Spinal cord (tissue), 10 donors: Measurements from ENCODE around the gene WWOX. TPM values are rescaled to one million over a fixed set of nuclear protein-coding genes. Genes with fewer than 3 reads are reported as not detected.

Experiments used
- DNase-seq, 6 donors: peaks; one replicate each; pipeline versions ENCODE4 v3.0.0 to v3.0.0-alpha.2; 2013 to 2015; ENCODE audit warnings: low spot score in 6 of 6, low read depth in 4 of 6
- H3K27ac ChIP-seq: one replicate; pipeline ENCODE4 v1.5.1; 2013; ENCODE audit warnings: low read depth, low read length, control low read depth
- H3K27me3 ChIP-seq: one replicate; pipeline ENCODE4 v1.6.1; 2013; ENCODE audit warnings: low read length; ENCODE audit not compliant: control insufficient read depth, insufficient read depth
- H3K36me3 ChIP-seq: one replicate; pipeline ENCODE4 v1.6.1; 2013; ENCODE audit warnings: low read length; ENCODE audit not compliant: control insufficient read depth, insufficient read depth
- H3K4me1 ChIP-seq: one replicate; pipeline ENCODE4 v1.6.1; 2013; ENCODE audit warnings: low read length; ENCODE audit not compliant: control insufficient read depth, insufficient read depth
- H3K4me3 ChIP-seq: one replicate; pipeline ENCODE4 v1.5.1; 2013; ENCODE audit warnings: low read depth, low read length, control low read depth
- H3K9me3 ChIP-seq: one replicate; pipeline ENCODE4 v1.6.1; 2013; ENCODE audit warnings: low read length; ENCODE audit not compliant: control insufficient read depth, insufficient read depth
- WGBS: methylation state at CpG from one replicate; pipeline ENCODE4 v1.1.5; 2013; ENCODE audit warnings: missing lambda C conversion rate; ENCODE audit not compliant: insufficient coverage; 5-methylcytosine and 5-hydroxymethylcytosine counted together
- polyA plus RNA-seq, 2 donors: library from polyadenylated mRNA; unstranded; fragments of 120-200 nt; gene quantifications; one replicate each; pipeline ENCODE4 v1.2.1, GENCODE V29; 2013; ENCODE audit not compliant: insufficient read length in 2 of 2
- total RNA-seq, 2 donors: library from RNA; depleted of rRNA in 1 of 2; stranded (reverse); fragments of 120-200 nt in 1 of 2; fragments of >200 nt in 1 of 2; gene quantifications; one replicate each; pipeline versions ENCODE4 v1.2.3 to v1.2.4, GENCODE V29; 2013 to 2014
- donor health status: healthy.

Gene WWOX
- total and polyA plus RNA-seq, 4 donors, result 27.5 to 51.5 (median 32.5) TPM

DNA sequence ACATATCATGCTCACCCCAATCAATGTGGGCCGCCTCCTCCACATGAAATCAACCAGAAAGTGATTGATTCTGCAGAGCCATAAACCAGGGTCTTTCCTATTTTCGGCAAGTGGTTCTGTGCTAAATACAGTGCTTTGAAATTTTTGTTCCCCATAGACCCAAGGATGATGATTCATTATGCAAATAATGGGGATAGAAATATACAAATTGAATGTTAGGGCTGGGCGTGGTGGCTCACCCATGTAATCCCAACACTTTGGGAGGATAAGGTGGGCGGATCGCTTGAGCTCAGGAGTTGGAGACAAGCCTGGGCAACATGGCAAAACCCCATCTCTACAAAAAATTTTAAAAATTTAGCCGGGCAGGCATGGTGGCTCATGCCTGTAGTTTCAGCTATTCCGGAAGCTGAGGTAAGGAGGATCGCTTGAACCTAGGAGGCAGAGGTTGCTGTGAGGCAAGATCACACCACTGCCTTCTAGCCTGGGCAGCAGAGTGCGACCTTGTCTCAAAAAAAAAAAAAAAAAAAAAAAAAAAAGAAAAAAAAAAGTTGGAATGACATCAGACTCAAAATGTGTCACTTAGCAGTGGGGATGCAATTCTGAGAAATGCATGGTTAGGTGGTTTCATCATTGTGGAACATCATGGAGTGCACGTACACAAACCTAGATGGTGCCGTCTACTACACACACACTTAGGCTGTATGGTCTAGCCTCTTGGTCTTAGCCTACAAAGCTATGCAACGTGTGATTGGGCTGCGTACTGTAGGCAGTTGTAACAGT is 919.4 kb downstream of the WWOX start:
- H3K36me3 ChIP-seq, result no peaks in the 10 kb centered on the region
- H3K27me3 ChIP-seq, result no peaks in the 10 kb centered on the region
- H3K4me3 ChIP-seq, result no peak overlapping the region
- no peaks in the 10 kb centered on the region for H3K9me3 ChIP-seq
- no peak for DNase-seq
- H3K27ac ChIP-seq, result no peak overlapping the region
- peaks cover 3% of the 10 kb centered on the region for H3K4me1 ChIP-seq
- WGBS, result 88% methylated on average over 3 of the region's 13 CpGs

DNA sequence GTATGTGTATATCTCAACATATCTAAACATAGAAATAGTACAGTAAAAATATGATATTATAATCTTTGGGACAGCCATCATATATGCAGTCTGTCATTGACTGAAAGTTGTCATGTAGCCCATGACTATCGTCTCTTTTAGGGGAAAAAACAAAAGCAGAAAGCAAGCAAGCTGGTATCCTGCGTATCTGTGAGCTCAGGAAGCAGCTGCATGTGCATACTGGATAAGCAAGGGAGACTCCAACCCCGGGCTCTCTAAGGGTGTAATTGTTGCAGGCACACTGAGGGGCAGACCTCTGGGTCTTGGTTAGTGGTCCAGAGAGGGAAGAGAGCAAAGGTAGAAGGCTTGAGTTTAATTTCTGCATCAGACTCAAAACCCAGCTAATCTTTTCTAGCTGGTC is 920.0 kb downstream of the WWOX start:
- H3K27me3 ChIP-seq, result no peaks in the 10 kb centered on the region
- H3K4me1 ChIP-seq, result peaks cover 3% of the 10 kb centered on the region
- WGBS, result 50% methylated on average over 2 of the region's 3 CpGs
- H3K36me3 ChIP-seq, result no peaks in the 10 kb centered on the region
- DNase-seq, result no peak
- H3K9me3 ChIP-seq, result no peaks in the 10 kb centered on the region
- no peak overlapping the region for H3K27ac ChIP-seq
- no peak overlapping the region for H3K4me3 ChIP-seq

DNA sequence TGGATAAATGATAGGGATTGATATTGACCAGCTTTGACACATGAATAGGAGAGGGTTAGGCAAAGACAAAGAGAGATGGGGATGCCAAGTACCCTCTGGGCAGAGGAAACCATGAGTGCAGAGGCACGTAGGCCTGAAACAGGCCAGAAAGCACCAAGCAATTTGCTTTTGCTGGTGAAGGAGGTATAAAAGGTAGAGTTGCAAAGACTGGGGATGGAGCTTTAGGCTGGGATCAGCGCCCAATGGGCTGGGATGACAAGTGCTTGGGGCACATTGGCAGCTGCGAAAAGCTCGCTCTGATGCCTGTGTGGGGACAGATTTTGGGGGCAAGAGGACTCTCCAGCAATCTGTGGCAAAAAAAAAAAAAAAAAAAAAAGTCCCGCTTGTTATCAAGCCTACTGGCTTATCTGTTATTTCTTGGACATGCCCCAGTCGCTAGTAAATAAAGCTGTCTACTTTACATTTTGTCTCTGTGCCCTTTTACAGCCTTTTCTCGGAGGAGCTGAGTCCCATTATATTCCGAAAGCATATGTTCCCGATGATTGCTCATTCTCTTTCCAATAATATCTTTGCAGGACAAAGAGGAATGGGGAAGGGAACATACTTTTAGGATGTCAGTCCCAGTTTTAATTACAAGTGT is 922.7 kb downstream of the WWOX start:
- peak in 2 of 6 donors; percentile 46 to 82 for DNase-seq
- H3K27me3 ChIP-seq, result no peaks in the 10 kb centered on the region
- H3K4me1 ChIP-seq, result peaks cover 3% of the 10 kb centered on the region
- 86% methylated on average over 3 of the region's 9 CpGs for WGBS
- no peak overlapping the region for H3K27ac ChIP-seq
- no peaks in the 10 kb centered on the region for H3K9me3 ChIP-seq
- H3K36me3 ChIP-seq, result no peaks in the 10 kb centered on the region
- H3K4me3 ChIP-seq, result no peak overlapping the region

DNA sequence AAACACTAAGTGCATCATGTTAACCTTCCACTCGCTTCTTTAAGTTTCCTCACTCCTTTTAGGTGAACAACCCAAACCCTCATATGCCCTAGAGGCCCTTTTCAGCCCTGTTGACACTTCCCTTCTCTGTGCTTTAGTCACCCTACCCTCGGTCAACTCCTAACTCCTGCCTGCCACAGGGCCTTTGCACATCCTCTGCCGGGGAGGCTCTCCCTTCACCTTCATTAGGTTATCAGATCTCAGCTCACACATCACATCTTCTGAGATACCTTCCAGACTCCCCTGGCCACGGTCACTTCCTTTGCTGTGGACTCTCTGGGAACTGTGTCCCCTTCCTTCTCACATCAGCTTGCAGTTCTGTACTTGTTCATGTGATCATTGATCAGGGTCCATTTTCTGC is 926.7 kb downstream of the WWOX start:
- no peak for DNase-seq

DNA sequence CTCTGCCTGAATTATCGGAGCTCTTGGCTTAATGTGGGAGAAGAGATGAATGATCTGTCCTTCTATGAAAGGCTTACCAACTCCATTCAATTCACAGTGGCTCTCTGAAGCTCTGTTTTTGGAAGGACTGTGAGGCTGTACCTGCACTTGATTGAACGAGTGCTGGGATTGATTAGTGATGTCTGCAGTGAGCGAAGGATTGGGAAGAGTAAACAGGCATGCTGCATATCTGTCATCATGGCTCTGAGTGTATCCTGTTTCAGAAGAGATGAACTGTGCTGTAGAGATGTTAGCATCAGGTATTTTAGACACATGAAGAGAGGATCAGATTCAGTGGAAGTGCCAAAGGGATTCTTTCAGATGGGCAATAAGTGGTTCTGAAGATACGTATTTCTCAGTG is 937.1 kb downstream of the WWOX start:
- DNase-seq, result no peak
- no peaks in the 10 kb centered on the region for H3K27me3 ChIP-seq
- peaks cover 7% of the 10 kb centered on the region for H3K4me1 ChIP-seq
- H3K27ac ChIP-seq, result no peak overlapping the region
- H3K4me3 ChIP-seq, result no peak overlapping the region
- H3K36me3 ChIP-seq, result no peaks in the 10 kb centered on the region
- WGBS, result 100% methylated on average over 2 of the region's 4 CpGs
- H3K9me3 ChIP-seq, result peaks cover 6% of the 10 kb centered on the region

More for the DNA sequence above, 926.7 kb downstream of the WWOX start:
- Histone ChIP-seq H3K27ac (no peak overlapping the region), H3K27me3 (no peaks in the 10 kb centered on the region), H3K4me1 (peaks cover 3% of the 10 kb centered on the region), H3K9me3 (no peaks in the 10 kb centered on the region), H3K4me3 (no peak overlapping the region), H3K36me3 (no peaks in the 10 kb centered on the region)
- 99% methylated on average over 4 of the region's 4 CpGs for WGBS

DNA sequence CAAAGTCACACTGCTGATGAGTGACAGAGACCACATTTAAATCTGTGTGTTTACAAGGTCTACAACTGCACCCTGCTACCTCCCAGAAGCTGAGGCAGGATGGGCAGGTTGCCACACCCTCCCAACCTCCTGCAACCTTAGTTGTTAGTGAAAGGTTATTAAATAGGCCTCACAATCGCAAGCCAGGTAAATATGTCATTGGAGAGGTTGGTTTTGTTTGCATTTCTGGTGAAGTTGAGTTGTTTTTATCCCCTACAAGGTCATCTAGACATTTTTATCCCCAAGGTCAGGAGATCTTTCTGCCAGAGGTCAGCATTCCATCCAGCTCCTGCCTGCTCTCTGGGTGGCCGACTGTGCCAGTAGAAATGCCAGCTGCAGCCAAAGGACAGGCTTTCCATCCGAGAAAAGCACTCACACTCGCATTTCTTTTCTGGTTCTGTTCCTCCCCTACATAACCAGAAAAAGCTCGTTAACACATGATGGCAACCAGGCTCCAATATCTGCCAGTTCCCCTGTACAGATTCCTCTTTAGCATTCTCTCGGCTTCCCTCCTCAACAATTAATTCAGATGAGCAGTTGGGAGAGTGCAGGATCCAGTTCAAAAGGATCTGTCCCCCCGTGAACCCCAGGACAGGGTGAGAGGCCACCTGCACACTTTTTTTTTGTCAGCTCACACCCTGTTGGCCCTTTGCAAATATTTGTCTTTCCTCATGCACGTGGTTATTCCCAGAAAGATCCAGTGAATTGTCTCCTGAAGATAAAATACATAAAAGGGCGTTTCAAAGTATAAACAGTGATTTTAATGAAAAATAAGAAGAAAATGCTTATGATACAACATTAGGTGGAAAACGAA is 938.3 kb downstream of the WWOX start:
- WGBS, result 48% methylated on average over 5 of the region's 10 CpGs
- Histone ChIP-seq H3K9me3 (peaks cover 6% of the 10 kb centered on the region), H3K36me3 (no peaks in the 10 kb centered on the region), H3K4me3 (no peak overlapping the region), H3K27ac (no peak overlapping the region), H3K4me1 (peaks cover 7% of the 10 kb centered on the region), H3K27me3 (no peaks in the 10 kb centered on the region)
- no peak for DNase-seq

DNA sequence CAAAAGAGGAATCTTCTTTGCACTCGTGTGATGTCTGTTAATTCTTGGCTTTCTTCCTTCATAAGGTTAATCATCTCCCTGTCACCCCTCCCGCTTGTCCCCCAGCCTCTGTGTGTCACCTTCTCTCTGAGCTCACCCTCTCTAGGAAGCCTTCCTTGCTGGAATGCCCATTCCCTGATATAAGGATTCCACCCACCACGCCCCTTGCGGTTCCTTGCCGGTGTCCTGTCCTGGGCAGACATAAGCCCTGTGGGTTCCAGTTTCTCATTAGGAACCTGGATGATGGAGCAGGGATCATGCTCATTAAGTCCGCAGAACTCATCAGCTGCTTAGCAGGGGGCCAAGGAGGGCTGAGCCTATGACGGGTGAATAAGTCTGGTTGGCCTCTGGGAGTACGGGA is 941.8 kb downstream of the WWOX start:
- H3K4me3 ChIP-seq, result no peak overlapping the region
- no peaks in the 10 kb centered on the region for H3K36me3 ChIP-seq
- H3K27ac ChIP-seq, result no peak overlapping the region
- H3K4me1 ChIP-seq, result peaks cover 7% of the 10 kb centered on the region
- H3K27me3 ChIP-seq, result no peaks in the 10 kb centered on the region
- 69% methylated on average over 4 of the region's 8 CpGs for WGBS
- peaks cover 2% of the 10 kb centered on the region for H3K9me3 ChIP-seq
- no peak for DNase-seq

DNA sequence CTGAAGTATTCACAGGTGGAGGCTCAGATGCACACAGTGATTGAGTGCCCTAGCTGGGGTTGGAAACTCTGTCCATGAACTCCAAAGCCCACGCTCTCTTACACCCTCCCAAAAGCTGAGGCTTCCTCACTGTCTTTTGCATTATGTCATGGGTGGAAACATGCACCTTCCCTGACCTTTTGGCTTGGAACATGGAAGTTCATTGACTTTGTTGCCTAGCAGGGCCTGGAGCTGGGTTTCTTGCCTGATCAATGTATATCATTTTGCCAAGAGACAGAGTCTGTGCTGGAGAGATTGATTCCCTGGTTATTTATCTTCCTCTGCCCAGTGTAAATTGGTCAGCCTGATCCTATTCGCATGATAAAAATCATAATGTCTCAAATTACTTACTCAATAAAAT is 942.7 kb downstream of the WWOX start:
- WGBS, result no CpG with 5 or more reads among the region's 2 CpGs

DNA sequence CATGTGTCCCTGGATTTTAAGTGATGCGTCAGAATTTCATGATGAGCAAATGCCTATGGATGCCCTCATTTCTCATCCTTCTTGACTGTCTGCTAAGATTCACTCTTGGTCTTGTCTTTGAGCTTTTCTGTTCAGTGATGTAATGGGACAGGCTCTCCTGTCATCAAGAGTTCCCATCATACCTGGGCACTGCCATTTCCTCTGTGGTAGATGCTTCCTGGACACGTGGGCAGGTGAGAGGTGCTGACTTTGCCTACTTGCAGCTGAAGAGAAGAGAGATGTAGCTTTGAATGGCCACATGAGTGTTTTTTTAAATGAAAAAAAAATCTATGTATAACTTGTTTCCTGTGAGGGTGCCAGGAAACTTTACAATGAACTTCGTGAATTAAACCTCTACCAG is 943.4 kb downstream of the WWOX start:
- peaks cover 1% of the 10 kb centered on the region for H3K4me1 ChIP-seq
- DNase-seq, result no peak
- H3K4me3 ChIP-seq, result no peak overlapping the region
- H3K9me3 ChIP-seq, result no peaks in the 10 kb centered on the region
- H3K27me3 ChIP-seq, result no peaks in the 10 kb centered on the region
- H3K27ac ChIP-seq, result no peak overlapping the region
- no peaks in the 10 kb centered on the region for H3K36me3 ChIP-seq
- 60% methylated on average over 1 of the region's 3 CpGs for WGBS

More for the DNA sequence above, 942.7 kb downstream of the WWOX start:
- DNase-seq, result no peak
- Histone ChIP-seq H3K9me3 (no peaks in the 10 kb centered on the region), H3K4me1 (peaks cover 7% of the 10 kb centered on the region), H3K27ac (no peak overlapping the region), H3K27me3 (no peaks in the 10 kb centered on the region), H3K4me3 (no peak overlapping the region), H3K36me3 (no peaks in the 10 kb centered on the region)
